Amniotic epithelial cell (primary cell): Measurements from ENCODE around the gene TBC1D3E.
"Not testable (repeated sequence)": the region's sequence is repeated elsewhere in the genome, so short reads cannot be mapped to it uniquely, and the experiment has no call there.

ENCODE experiments used
- DNase-seq: peaks from one replicate; pipeline ENCODE4 v3.0.0-alpha.2; 2010; ENCODE audit warnings: low read depth

The TBC1D3E gene

GRCh38 chr17:38127651-38128050, at the start of gene TBC1D3E:
TBC1D3E (plus strand) TSS chr17:38127951; CDS start chr17:38129496, 1,545 bp downstream.
- not testable (repeated sequence) for DNase-seq

GRCh38 chr17:38087344-38087743, 40.4 kb upstream of the TBC1D3E start:
- not testable (repeated sequence) for DNase-seq

GRCh38 chr17:38088120-38088519, 39.6 kb upstream of the TBC1D3E start:
- DNase-seq = not testable (repeated sequence)

DNA sequence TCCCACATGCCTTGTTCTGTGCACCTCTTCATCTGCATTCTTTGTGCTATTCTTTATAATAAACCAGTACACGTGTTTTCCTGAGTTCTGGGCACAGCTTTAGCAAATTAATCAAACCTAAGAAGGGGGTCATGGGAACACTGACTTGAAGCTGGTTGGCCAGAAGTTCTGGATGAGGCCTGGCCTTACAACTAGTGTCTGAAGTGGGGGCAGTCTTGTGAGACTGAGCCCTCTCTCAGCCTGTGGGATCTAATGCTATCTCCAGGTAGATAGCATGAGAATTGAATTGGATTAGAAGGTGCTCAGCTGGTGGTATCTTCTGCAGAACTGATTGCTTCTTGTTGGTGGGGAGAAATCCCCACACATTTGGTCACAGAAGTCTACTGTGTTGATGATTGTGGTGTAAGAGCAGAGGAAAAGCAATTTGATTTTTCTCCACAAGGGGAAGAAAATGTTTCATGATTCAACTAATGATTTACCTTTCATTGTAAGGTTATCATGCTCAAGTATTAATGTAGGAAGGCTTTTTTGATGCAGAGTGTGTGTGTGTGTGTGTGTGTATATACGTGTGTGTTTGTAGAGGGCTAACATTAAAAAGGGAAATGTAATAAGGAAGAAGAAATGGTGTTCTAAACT, 33.6 kb upstream of the TBC1D3E start:
- DNase-seq = not testable (repeated sequence)

GRCh38 chr17:38099262-38099661, 28.5 kb upstream of the TBC1D3E start:
- DNase-seq = not testable (repeated sequence)

- DNase-seq = not testable (repeated sequence)
Measured at GRCh38 chr17:38119829-38120228, 7.9 kb upstream of the TBC1D3E start.

- DNase-seq = not testable (repeated sequence)
Measured at GRCh38 chr17:38134860-38135259, 7.1 kb downstream of the TBC1D3E start.
